ENCODE data around the gene COPZ1. TPM values are rescaled to one million over a fixed set of nuclear protein-coding genes. Genes with fewer than 3 reads are reported as not detected.

The COPZ1 gene
- polyA plus RNA-seq, 3 donors = 78.9 to 190 (median 176) TPM

GRCh38 chr12:54393743-54394142 lies 68.8 kb downstream of the COPZ1 start:
- 0% methylated on average over 1 of the region's 3 CpGs for WGBS (ENCODE audit: insufficient coverage)
- peaks cover 58% of the 10 kb centered on the region for H3K4me1 Mint-ChIP-seq
- intact Hi-C loops (cut with micrococcal nuclease) = loop anchor here in 1 of 2 donors (1.0 to 5.0 kb wide), 2 partner anchors 10 to 104 kb away; partner anchors contain the start of gene NCKAP1L

GRCh38 chr12:54394281-54394719 lies 69.4 kb downstream of the COPZ1 start:
- peaks cover 0 to 2% (median 0%) of the 10 kb centered on the region in 3 donors for H3K27me3 Mint-ChIP-seq (ENCODE audit: low read depth in 3 of 3)
- peak overlapping the region; percentile 95 to 98 (median 97) for H3K27ac Mint-ChIP-seq
- intact Hi-C loops (cut with micrococcal nuclease) = loop anchor here in 1 of 2 donors (5.0 kb wide), 1 partner anchor 103 kb away; the partner anchor contains the start of gene NCKAP1L
- peaks cover 45% of the 10 kb centered on the region for H4K20me1 ChIP-seq (ENCODE audit: insufficient read depth, low read length)
- H3K9ac ChIP-seq (ENCODE audit: insufficient read depth, low read length, poor library complexity, severe bottlenecking) = peak overlapping the region; percentile 54
- H3K4me1 ChIP-seq (ENCODE audit: control insufficient read depth in 1 of 2, insufficient read depth in 2 of 2, low read length in 2 of 2) = peaks cover 57 to 65% of the 10 kb centered on the region in 2 donors
- DNase-seq = peak; percentile 73 to 79 (median 76)
- no peaks in the 10 kb centered on the region for H3K27me3 ChIP-seq (ENCODE audit: control insufficient read depth in 2 of 2, insufficient read depth in 2 of 2, low read length in 2 of 2)
- peak overlapping the region; percentile 64 for H2AFZ ChIP-seq (ENCODE audit: insufficient read depth, low read depth, low read length, poor library complexity, severe bottlenecking)
- H3K4me3 Mint-ChIP-seq = peak overlapping the region; percentile 21 to 72
- peak overlapping the region; percentile 61 for H3K4me2 ChIP-seq (replicated peaks; ENCODE audit: extremely low read depth, low read length, poor library complexity, severe bottlenecking)
- peak overlapping the region in 1 of 3 experiments; percentile 56 for H3K4me3 ChIP-seq (replicated peaks in 1 of 3; ENCODE audit: low read depth in 2 of 3, low read length in 3 of 3)
- H3K79me2 ChIP-seq (ENCODE audit: insufficient read depth, low read length) = peaks cover 28% of the 10 kb centered on the region
- H3K36me3 ChIP-seq (replicated peaks in 1 of 2; ENCODE audit: control insufficient read depth in 1 of 2, insufficient read depth in 2 of 2, low read length in 2 of 2) = peaks cover 45 to 50% of the 10 kb centered on the region in 2 donors
- H3K36me3 Mint-ChIP-seq = peaks cover 57 to 81% of the 10 kb centered on the region in 2 donors
- peak; percentile 84 for TF ChIP-seq CTCF (IDR thresholded peaks at IDR 0.05)
- H3K4me1 Mint-ChIP-seq = peaks cover 53% of the 10 kb centered on the region
- 34% methylated on average over 3 of the region's 4 CpGs for WGBS (ENCODE audit: insufficient coverage)
- H3K27ac ChIP-seq (ENCODE audit: low read depth in 1 of 2, low read length in 2 of 2) = peak overlapping the region; percentile 92 to 93
- H3K9me3 Mint-ChIP-seq = peaks cover 0 to 2% (median 0%) of the 10 kb centered on the region in 7 donors
- H3K9me3 ChIP-seq (replicated peaks in 1 of 2; ENCODE audit: control insufficient read depth in 1 of 2, insufficient read depth in 1 of 2, low read length in 2 of 2) = no peaks in the 10 kb centered on the region

More at GRCh38 chr12:54393743-54394142, 68.8 kb downstream of the COPZ1 start:
- peak overlapping the region; percentile 92 to 93 for H3K27ac ChIP-seq (ENCODE audit: low read depth in 1 of 2, low read length in 2 of 2)
- Mint-ChIP-seq H3K4me3 (peak overlapping the region; percentile 41 to 72), H3K36me3 (peaks cover 55 to 75% of the 10 kb centered on the region in 2 donors), H3K9me3 (peaks cover 0 to 1% (median 0%) of the 10 kb centered on the region in 7 donors), H3K27ac (peak overlapping the region; percentile 95 to 98 (median 97)), H3K27me3 (ENCODE audit: low read depth in 3 of 3) (peaks cover 0 to 2% (median 0%) of the 10 kb centered on the region in 3 donors)
- H3K4me1 ChIP-seq (ENCODE audit: control insufficient read depth in 1 of 2, insufficient read depth in 2 of 2, low read length in 2 of 2) = peaks cover 62 to 70% of the 10 kb centered on the region in 2 donors
- no peaks in the 10 kb centered on the region for H3K27me3 ChIP-seq (ENCODE audit: control insufficient read depth in 2 of 2, insufficient read depth in 2 of 2, low read length in 2 of 2)
- peak overlapping the region; percentile 61 for H3K4me2 ChIP-seq (replicated peaks; ENCODE audit: extremely low read depth, low read length, poor library complexity, severe bottlenecking)
- peaks cover 39 to 44% of the 10 kb centered on the region in 2 donors for H3K36me3 ChIP-seq (replicated peaks in 1 of 2; ENCODE audit: control insufficient read depth in 1 of 2, insufficient read depth in 2 of 2, low read length in 2 of 2)
- H4K20me1 ChIP-seq (ENCODE audit: insufficient read depth, low read length) = peaks cover 40% of the 10 kb centered on the region
- H3K9me3 ChIP-seq (replicated peaks in 1 of 2; ENCODE audit: control insufficient read depth in 1 of 2, insufficient read depth in 1 of 2, low read length in 2 of 2) = no peaks in the 10 kb centered on the region
- no peak for TF ChIP-seq CTCF (IDR thresholded peaks at IDR 0.05)
- peaks cover 22% of the 10 kb centered on the region for H3K79me2 ChIP-seq (ENCODE audit: insufficient read depth, low read length)
- H3K4me3 ChIP-seq (replicated peaks in 1 of 3; ENCODE audit: low read depth in 2 of 3, low read length in 3 of 3) = peak overlapping the region in 1 of 3 experiments; percentile 56
- H2AFZ ChIP-seq (ENCODE audit: insufficient read depth, low read depth, low read length, poor library complexity, severe bottlenecking) = peak overlapping the region; percentile 64
- peak; percentile 78 to 88 (median 82) for DNase-seq
- peak overlapping the region; percentile 54 for H3K9ac ChIP-seq (ENCODE audit: insufficient read depth, low read length, poor library complexity, severe bottlenecking)
